Spleen (tissue), 11 donors: ENCODE results near the gene TEX54. TPM values are rescaled to one million over a fixed set of nuclear protein-coding genes. Genes with fewer than 3 reads are reported as not detected.

Source experiments
- DNase-seq: peaks from one replicate; pipeline ENCODE4 v3.0.0-alpha.2; 2020
- H3K27ac ChIP-seq, 8 donors: fragments of 200-600 bp; sonication (generic) in 7 of 8; 1 replicate in 4 of 8; 2 replicates in 4 of 8; pipeline versions ENCODE4 v1.5.0 to v1.8.0; 2016 to 2021; ENCODE audit warnings: inconsistent platforms in 4 of 8, mild to moderate bottlenecking in 4 of 8, moderate library complexity in 1 of 8
- H3K27me3 ChIP-seq, 7 donors: fragments of 200-600 bp; sonication (generic) in 6 of 7; replicated peaks in 1 of 7; 1 replicate in 4 of 7; 2 replicates in 3 of 7; pipeline versions ENCODE4 v1.5.0 to v1.8.0; 2016 to 2021; ENCODE audit warnings: inconsistent platforms in 3 of 7, mild to moderate bottlenecking in 1 of 7
- H3K36me3 ChIP-seq, 6 donors: fragments of 200-600 bp; sonication (generic) in 5 of 6; 1 replicate in 4 of 6; 2 replicates in 2 of 6; pipeline versions ENCODE4 v1.5.0 to v1.8.0; 2016 to 2021; ENCODE audit warnings: inconsistent platforms in 2 of 6
- H3K4me1 ChIP-seq, 6 donors: fragments of 200-600 bp; sonication (generic) in 5 of 6; 1 replicate in 3 of 6; 2 replicates in 3 of 6; pipeline versions ENCODE4 v1.5.0 to v1.8.0; 2016 to 2021; ENCODE audit warnings: inconsistent platforms in 3 of 6
- H3K4me3 ChIP-seq, 8 donors: fragments of 200-600 bp; sonication (generic) in 7 of 8; 1 replicate in 4 of 8; 2 replicates in 4 of 8; pipeline versions ENCODE4 v1.5.0 to v1.8.0; 2016 to 2021; ENCODE audit warnings: inconsistent platforms in 4 of 8, mild to moderate bottlenecking in 4 of 8, moderate library complexity in 2 of 8
- H3K9me3 ChIP-seq, 8 donors: fragments of 200-600 bp; sonication (generic) in 7 of 8; 1 replicate in 4 of 8; 2 replicates in 4 of 8; pipeline versions ENCODE4 v1.5.0 to v1.8.0; 2016 to 2021; ENCODE audit warnings: inconsistent platforms in 4 of 8
- CTCF ChIP-seq, 11 experiments: fragments of 200-600 bp in 7 of 11; fragments of 450-650 bp in 4 of 11; sonication (generic) in 4 of 11; IDR thresholded peaks in 8 of 11; conservative IDR thresholded peaks in 3 of 11; 1 replicate in 7 of 11; 2 replicates in 4 of 11; pipeline versions ENCODE4 v1.4.0 to v1.8.0; 2016 to 2021; ENCODE audit warnings: antibody characterized with exemption in 11 of 11, inconsistent platforms in 4 of 11, mild to moderate bottlenecking in 1 of 11
- POLR2A ChIP-seq, 3 donors: fragments of 450-650 bp; IDR thresholded peaks; one replicate each; pipeline ENCODE4 v1.5.1; 2017; ENCODE audit warnings: antibody characterized with exemption in 3 of 3, mild to moderate bottlenecking in 1 of 3
- POLR2AphosphoS5 ChIP-seq, 3 donors: sonication (generic); formaldehyde crosslinking; IDR thresholded peaks; one replicate each; pipeline ENCODE4 v1.5.1; 2017; ENCODE audit warnings: antibody characterized with exemption in 3 of 3
- WGBS, 5 donors: extraction: QIAGEN DNeasy Blood & Tissue Kit in 3 of 5; methylation state at CpG; one replicate each; pipeline versions ENCODE4 v1.1.5 to v1.1.7; 2013 to 2018; 5-methylcytosine and 5-hydroxymethylcytosine counted together
- intact Hi-C: fragments of 100-400 bp; cut with DNase I; formaldehyde crosslinking; loops from one replicate; pipeline ENCODE4 v1.15.0; 2023; ENCODE audit warnings: low total_unique reads
- polyA plus RNA-seq, 3 donors: library from polyadenylated mRNA; stranded (reverse); fragments of 200-250 nt; gene quantifications; one replicate each; pipeline ENCODE4 v1.2.1, GENCODE V29; 2013
- total RNA-seq, 7 donors: library from RNA; depleted of rRNA in 3 of 7; stranded (reverse); fragments of >200 nt in 3 of 7; fragmentation: NEBNext Ultra II Directional in 4 of 7; extraction: Animal tissue kit (Norgen Biotek cat#: 25700) in 4 of 7; gene quantifications; one replicate each; pipeline versions ENCODE4 v1.1.0 to v1.2.1, GENCODE V29; 2016 to 2021
- donor health status: healthy with polysubstance abuse.
- donor health status: DM: no; HTN: no; CAD: no; lungs with moderate emphysema.
- donor health status: DM: no; HTN: no; CAD: no.
- donor health status: Bipolar disorder and iron deficiency.
- donor health status: healthy.
- donor health status: DM: no; HTN: no; CAD: no.
- donor health status: DM: yes; HTN: yes; CAD: no.

Gene TEX54
- total and polyA plus RNA-seq, 10 donors = not detected

- no peak for TF ChIP-seq CTCF (IDR thresholded peaks at IDR 0.05 in 8 of 11, conservative IDR thresholded peaks at IDR 0.05 in 3 of 11)
- no peak for TF ChIP-seq POLR2AphosphoS5 (IDR thresholded peaks at IDR 0.05)
- TF ChIP-seq POLR2A (IDR thresholded peaks at IDR 0.05) = no peak
- H3K27ac ChIP-seq = peak overlapping the region in 4 of 8 donors; percentile 85 to 90 (median 88)
- H3K9me3 ChIP-seq = no peaks in the 10 kb centered on the region
- H3K4me3 ChIP-seq = peak overlapping the region in 6 of 8 donors; percentile 61 to 95 (median 86)
- WGBS, 5 donors = 56 to 60% (median 58%) methylated on average over 7 of the region's 7 CpGs
- no peaks in the 10 kb centered on the region for H3K27me3 ChIP-seq
- H3K4me1 ChIP-seq = peaks cover 22 to 72% (median 52%) of the 10 kb centered on the region in 6 donors
- intact Hi-C loops = no loop called here
- peaks cover 0 to 39% (median 33%) of the 10 kb centered on the region in 6 donors for H3K36me3 ChIP-seq
- DNase-seq = no peak
These were observed 20.8 kb upstream of the TEX54 start for GRCh38 chr11:62853279-62853965.

GRCh38 chr11:62852523-62853188, 20.0 kb upstream of the TEX54 start:
- Histone ChIP-seq H3K4me3 (peak overlapping the region in 1 of 8 donors; percentile 83), H3K4me1 (peaks cover 22 to 65% (median 52%) of the 10 kb centered on the region in 6 donors), H3K9me3 (no peaks in the 10 kb centered on the region), H3K27ac (peak overlapping the region in 1 of 8 donors; percentile 87), H3K36me3 (peaks cover 0 to 39% (median 33%) of the 10 kb centered on the region in 6 donors), H3K27me3 (no peaks in the 10 kb centered on the region)
- intact Hi-C loops = no loop called here
- no peak for DNase-seq
- TF ChIP-seq CTCF (IDR thresholded peaks at IDR 0.05 in 8 of 11, conservative IDR thresholded peaks at IDR 0.05 in 3 of 11) (no peak), POLR2AphosphoS5 (IDR thresholded peaks at IDR 0.05) (no peak), POLR2A (IDR thresholded peaks at IDR 0.05) (no peak)

GRCh38 chr11:62851807-62852522, 19.3 kb upstream of the TEX54 start:
- Histone ChIP-seq H3K4me1 (peaks cover 18 to 58% (median 46%) of the 10 kb centered on the region in 6 donors), H3K36me3 (peaks cover 0 to 39% (median 33%) of the 10 kb centered on the region in 6 donors), H3K27ac (peak overlapping the region in 4 of 8 donors; percentile 13 to 42 (median 23)), H3K27me3 (no peaks in the 10 kb centered on the region), H3K9me3 (no peaks in the 10 kb centered on the region), H3K4me3 (no peak overlapping the region)
- TF ChIP-seq POLR2AphosphoS5 (IDR thresholded peaks at IDR 0.05) = no peak
- TF ChIP-seq CTCF (IDR thresholded peaks at IDR 0.05 in 8 of 11, conservative IDR thresholded peaks at IDR 0.05 in 3 of 11) = no peak
- no peak for TF ChIP-seq POLR2A (IDR thresholded peaks at IDR 0.05)
- intact Hi-C loops = no loop called here
- no peak for DNase-seq
- WGBS, 5 donors = 35 to 61% (median 50%) methylated on average over 3 of the region's 3 CpGs
